ENCODE data around the gene SLF1. TPM values are rescaled to one million over a fixed set of nuclear protein-coding genes. Genes with fewer than 3 reads are reported as not detected.

SLF1 gene
- total and polyA plus RNA-seq, 2 of the 8 experiments (the other 6 are each of a cell fraction or from before 2014, with no cell fraction given): 4.8 to 15.7 TPM

DNA sequence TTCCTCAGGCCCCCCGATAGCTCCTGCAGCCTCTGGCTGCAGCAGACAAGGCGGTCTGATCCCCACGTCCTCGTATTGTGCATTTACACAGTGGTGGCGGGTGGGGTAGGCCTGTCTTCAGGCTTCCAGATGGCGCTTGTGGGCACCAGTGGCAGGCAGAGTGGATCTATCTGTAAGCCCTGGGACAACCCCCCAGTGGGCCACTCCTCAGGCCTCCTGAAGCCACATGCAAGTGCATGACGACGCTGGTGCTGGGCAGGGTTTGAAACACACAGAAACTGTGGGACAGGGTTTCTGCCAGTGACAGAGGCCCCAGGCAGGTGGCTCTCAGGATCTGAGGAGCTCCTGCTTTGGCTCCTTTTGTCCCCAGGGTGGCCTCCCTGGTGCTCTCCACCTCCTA, 42.0 kb downstream of the SLF1 start:
- DNase-seq (ENCODE audit: low read depth in 1 of 2, low spot score in 2 of 2): no peak
- H2BK15ac ChIP-seq (ENCODE audit: low read length): no peak overlapping the region
- H4K91ac ChIP-seq (replicated peaks; ENCODE audit: insufficient read length, low read length): no peak overlapping the region
- no peak overlapping the region for H2BK120ac ChIP-seq (replicated peaks; ENCODE audit: low read depth, low read length)
- no peak overlapping the region for H3K27ac ChIP-seq (ENCODE audit: low read depth, low read length)
- H2BK5ac ChIP-seq (ENCODE audit: low read depth, low read length): no peak overlapping the region
- no peak overlapping the region for H3K4ac ChIP-seq (replicated peaks; ENCODE audit: insufficient read length, low read depth, low read length)
- no peak overlapping the region for H4K5ac ChIP-seq (ENCODE audit: insufficient read length, low read depth, low read length)
- no peak overlapping the region for H2BK12ac ChIP-seq (ENCODE audit: low read depth, low read length)
- no peak overlapping the region for H2AFZ ChIP-seq (ENCODE audit: low read length)
- WGBS, 2 experiments (ENCODE audit: extremely low coverage in 1 of 2, insufficient coverage in 1 of 2, insufficient read length in 1 of 2, insufficient replicate concordance in 2 of 2, low coverage in 1 of 2, low lambda C conversion rate in 2 of 2, missing lambda C conversion rate in 1 of 2): 85% methylated on average over 8 of the region's 8 CpGs; no CpG with 5 or more reads in 1 of the 2 experiments
- no peak overlapping the region for H3K23ac ChIP-seq (ENCODE audit: insufficient read length)
- H3K14ac ChIP-seq (ENCODE audit: insufficient read length): no peak overlapping the region
- no peaks in the 10 kb centered on the region for H3K4me1 ChIP-seq (replicated peaks in 1 of 4; ENCODE audit: control insufficient read depth in 3 of 4, insufficient read depth in 4 of 4, low read length in 3 of 4)
- peaks cover 0 to 8% of the 10 kb centered on the region in 2 experiments; a peak in 2 of 4 replicates for H3K9me3 ChIP-seq (ENCODE audit: insufficient read depth in 2 of 2, low read depth in 1 of 2, low read length in 1 of 2)
- H2AK5ac ChIP-seq (ENCODE audit: low read depth, low read length): no peak overlapping the region
- H4K8ac ChIP-seq (ENCODE audit: extremely low read depth, insufficient read depth, low read length): no peak overlapping the region
- FAIRE-seq: no peak
- H4K20me1 ChIP-seq (replicated peaks in 1 of 2; ENCODE audit: control insufficient read depth in 1 of 2, insufficient read depth in 2 of 2, low read length in 2 of 2): no peaks in the 10 kb centered on the region
- no peak overlapping the region for H3K9ac ChIP-seq (replicated peaks in 1 of 4; ENCODE audit: extremely low read depth in 1 of 4, low read depth in 3 of 4, low read length in 3 of 4)
- peaks cover 6% of the 10 kb centered on the region for H3K79me1 ChIP-seq (ENCODE audit: low read depth, low read length)
- H2BK20ac ChIP-seq (ENCODE audit: low read length): no peak overlapping the region
- H3K56ac ChIP-seq (replicated peaks; ENCODE audit: insufficient read length, low read depth, low read length): no peak overlapping the region
- H3K79me2 ChIP-seq (ENCODE audit: control insufficient read depth in 1 of 2, insufficient read depth in 2 of 2, low read length in 2 of 2): peaks cover 0 to 10% of the 10 kb centered on the region in 2 experiments; a peak in 2 of 4 replicates
- H3K36me3 ChIP-seq (ENCODE audit: control insufficient read depth in 2 of 4, insufficient read depth in 4 of 4, low read length in 3 of 4): peaks cover 0 to 14% (median under 1%) of the 10 kb centered on the region in 4 experiments; a peak in 5 of 8 replicates
- POLR2A ChIA-PET (ENCODE audit: partially characterized antibody): no interaction called here
- H3K18ac ChIP-seq (ENCODE audit: extremely low read depth, low read length): no peak overlapping the region
- no peaks in the 10 kb centered on the region for H3K23me2 ChIP-seq (ENCODE audit: low read depth, low read length)
- no peak overlapping the region for H3K4me3 ChIP-seq (ENCODE audit: extremely low read depth in 1 of 4, insufficient read depth in 2 of 4, low read depth in 3 of 4, low read length in 4 of 4)
- no peak overlapping the region for H3K4me2 ChIP-seq (ENCODE audit: insufficient read depth in 1 of 2, low read depth in 2 of 2, low read length in 2 of 2)
- 0 out of 7 replicates have a peak, but pooled peaks cover 0 to 2% (median 0%) of the 10 kb centered on the region in 4 experiments for H3K27me3 ChIP-seq (replicated peaks in 1 of 4; ENCODE audit: control insufficient read depth in 3 of 4, extremely low read depth in 1 of 4, insufficient read depth in 3 of 4, low read length in 3 of 4)
- CTCF ChIA-PET (ENCODE audit: partially characterized antibody): interaction anchor here (1.5 kb wide), 1 partner anchor 47 kb away, joined by 4 read pairs; no protein-coding TSS in a partner anchor
- no peak for TF ChIP-seq RNF2 (IDR thresholded peaks at IDR 0.05; ENCODE audit: borderline replicate concordance, low read depth, low read length, missing control alignments, poor library complexity, severe bottlenecking)
- TF ChIP-seq MAFK (IDR thresholded peaks at IDR 0.05; ENCODE audit: low read depth, low read length): no peak
- no peak for TF ChIP-seq SRF (IDR thresholded peaks at IDR 0.05; ENCODE audit: low read depth, low read length)
- TF ChIP-seq, protein P1, sequence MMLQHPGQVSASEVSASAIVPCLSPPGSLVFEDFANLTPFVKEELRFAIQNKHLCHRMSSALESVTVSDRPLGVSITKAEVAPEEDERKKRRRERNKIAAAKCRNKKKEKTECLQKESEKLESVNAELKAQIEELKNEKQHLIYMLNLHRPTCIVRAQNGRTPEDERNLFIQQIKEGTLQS (IDR thresholded peaks at IDR 0.05; ENCODE audit: insufficient read depth, low read depth, low read length): no peak
- TF ChIP-seq RFX5 (IDR thresholded peaks at IDR 0.05; ENCODE audit: borderline replicate concordance, low read depth, low read length): no peak
- TF ChIP-seq TEAD4 (IDR thresholded peaks at IDR 0.05; ENCODE audit: low read depth, low read length): no peak
- TF ChIP-seq, protein P2, sequence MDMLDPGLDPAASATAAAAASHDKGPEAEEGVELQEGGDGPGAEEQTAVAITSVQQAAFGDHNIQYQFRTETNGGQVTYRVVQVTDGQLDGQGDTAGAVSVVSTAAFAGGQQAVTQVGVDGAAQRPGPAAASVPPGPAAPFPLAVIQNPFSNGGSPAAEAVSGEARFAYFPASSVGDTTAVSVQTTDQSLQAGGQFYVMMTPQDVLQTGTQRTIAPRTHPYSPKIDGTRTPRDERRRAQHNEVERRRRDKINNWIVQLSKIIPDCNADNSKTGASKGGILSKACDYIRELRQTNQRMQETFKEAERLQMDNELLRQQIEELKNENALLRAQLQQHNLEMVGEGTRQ (IDR thresholded peaks at IDR 0.05; ENCODE audit: low read length): no peak
- TF ChIP-seq BRCA1 (IDR thresholded peaks at IDR 0.05; ENCODE audit: low read depth, low read length): no peak
- no peak for TF ChIP-seq JUN (IDR thresholded peaks at IDR 0.05; ENCODE audit: low read depth, low read length)
- TF ChIP-seq RAD21 (IDR thresholded peaks at IDR 0.05 in 1 of 2, conservative IDR thresholded peaks at IDR 0.05 in 1 of 2; ENCODE audit: low read depth in 2 of 2, low read length in 2 of 2): no peak
- TF ChIP-seq SAP30 (IDR thresholded peaks at IDR 0.05; ENCODE audit: insufficient read depth, insufficient replicate concordance, low read length): no peak
